A549 (cell line): ENCODE results near the gene CTNNBIP1. TPM values are rescaled to one million over a fixed set of nuclear protein-coding genes. Genes with fewer than 3 reads are reported as not detected.

Experiments
- ATAC-seq, 2 experiments: fragments of 200-7000 bp in 1 of 2; fragments of >200 bp in 1 of 2; cut with Nextera tagmentation in 1 of 2; cut with Tn5 transposase in 1 of 2; 3 replicates each; pipeline versions ENCODE4 v1.8.0 to v1.9.1; 2018 to 2020; ENCODE audit warnings: mild to moderate bottlenecking in 1 of 2, moderate library complexity in 1 of 2
- CTCF ChIA-PET: fragments of 300-600 bp; sonication (Branson Sonifier 250); formaldehyde crosslinking; extraction: SDS; loops from one replicate; lab custom pipeline; 2021; ENCODE audit warnings: antibody characterized with exemption, inconsistent platforms; lab: Yijun Ruan, JAX
- POLR2A ChIA-PET: fragments of 350-600 bp; formaldehyde crosslinking; extraction: SDS; loops from one replicate; lab custom pipeline; 2021; ENCODE audit warnings: antibody characterized with exemption, inconsistent platforms; lab: Yijun Ruan, JAX
- DNase-seq, 2 experiments: peaks; one replicate each; pipeline versions ENCODE4 v3.0.0 to v3.0.0-alpha.2; 2011 to 2016; ENCODE audit warnings: low read depth in 1 of 2, low spot score in 1 of 2
- FAIRE-seq: peaks from 2 replicates; lab custom pipeline; 2011; peaks lifted over from hg19 to GRCh38; lab: Jason Lieb, UNC
- H3K27ac ChIP-seq, 2 experiments: fragments of >200 bp; sonication (Bioruptor Twin); formaldehyde crosslinking; 3 replicates each; pipeline ENCODE4 v1.5.1; 2016 to 2017
- H3K4me1 ChIP-seq: fragments of >200 bp; sonication (Bioruptor Twin); formaldehyde crosslinking; 3 replicates; pipeline ENCODE4 v1.6.1; 2016
- H3K4me2 ChIP-seq: fragments of >200 bp; sonication (Bioruptor Twin); formaldehyde crosslinking; 3 replicates; pipeline ENCODE4 v1.6.1; 2016
- H3K4me3 ChIP-seq: fragments of >200 bp; sonication (Bioruptor Twin); formaldehyde crosslinking; 3 replicates; pipeline ENCODE4 v1.5.1; 2016
- H3K9me3 ChIP-seq: fragments of >200 bp; sonication (Bioruptor Twin); formaldehyde crosslinking; 3 replicates; pipeline ENCODE4 v1.6.1; 2016
- CBX8 ChIP-seq: fragments of 200-600 bp; sonication (generic); IDR thresholded peaks from 2 replicates; pipeline ENCODE4 v1.6.1; 2016
- CEBPB ChIP-seq, 2 experiments: fragments of >200 bp in 1 of 2; sonication (Bioruptor Twin) in 1 of 2; formaldehyde crosslinking in 1 of 2; IDR thresholded peaks; 2 replicates each; pipeline ENCODE4 v1.6.1; 2012 to 2016
- EHMT2 ChIP-seq: fragments of 200-600 bp; sonication (generic); IDR thresholded peaks from 2 replicates; pipeline ENCODE4 v1.6.1; 2016; ENCODE audit warnings: antibody characterized with exemption, low read depth, mild to moderate bottlenecking, moderate library complexity
- EP300 ChIP-seq, 2 experiments: fragments of >200 bp; sonication (Bioruptor Twin); formaldehyde crosslinking; IDR thresholded peaks; 2 replicates in 1 of 2; 3 replicates in 1 of 2; pipeline ENCODE4 v1.6.1; 2016 to 2017
- ESRRA ChIP-seq: fragments of 150-350 bp; IDR thresholded peaks from 2 replicates; pipeline ENCODE4 v1.6.1; 2014; ENCODE audit warnings: mild to moderate bottlenecking, low read length, borderline replicate concordance
- FOSB ChIP-seq: fragments of 250-450 bp; sonication (Bioruptor Pico); IDR thresholded peaks from 2 replicates; pipeline ENCODE4 v1.5.0; 2020; ENCODE audit warnings: mild to moderate bottlenecking, moderate library complexity
- FOXS1 ChIP-seq: fragments of 250-450 bp; sonication (Bioruptor Pico); IDR thresholded peaks from 2 replicates; pipeline ENCODE4 v1.5.0; 2020; ENCODE audit warnings: mild to moderate bottlenecking, moderate library complexity
- HDAC2 ChIP-seq: fragments of 200-600 bp; sonication (generic); IDR thresholded peaks from 2 replicates; pipeline ENCODE4 v1.6.1; 2016
- JUN ChIP-seq, 2 experiments: fragments of >200 bp; sonication (Bioruptor Twin); formaldehyde crosslinking; IDR thresholded peaks; 2 replicates in 1 of 2; 3 replicates in 1 of 2; pipeline ENCODE4 v1.6.1; 2016 to 2017
- JUNB ChIP-seq: fragments of >200 bp; sonication (Bioruptor Twin); formaldehyde crosslinking; IDR thresholded peaks from 2 replicates; pipeline ENCODE4 v1.6.1; 2016
- KDM5A ChIP-seq: fragments of 200-600 bp; sonication (generic); IDR thresholded peaks from 2 replicates; pipeline ENCODE4 v1.6.1; 2016; ENCODE audit warnings: antibody characterized with exemption, mild to moderate bottlenecking
- MAZ ChIP-seq: fragments of 150-350 bp; IDR thresholded peaks from 2 replicates; pipeline ENCODE4 v1.6.1; 2014; ENCODE audit warnings: antibody characterized with exemption, low read depth, low read length, borderline replicate concordance
- PHF8 ChIP-seq: fragments of 200-600 bp; sonication (generic); IDR thresholded peaks from 2 replicates; pipeline ENCODE4 v1.6.1; 2016; ENCODE audit warnings: low read depth, mild to moderate bottlenecking, antibody characterized with exemption, moderate library complexity, borderline replicate concordance
- POLR2A ChIP-seq: IDR thresholded peaks from 2 replicates; pipeline ENCODE4 v1.6.1; 2012; ENCODE audit warnings: mild to moderate bottlenecking, low read length
- RCOR1 ChIP-seq: fragments of 150-350 bp; IDR thresholded peaks from 2 replicates; pipeline ENCODE4 v1.6.1; 2014; ENCODE audit warnings: antibody characterized with exemption, low read length, low read depth
- ZSCAN20 ChIP-seq: fragments of 250-450 bp; sonication (Bioruptor Pico); IDR thresholded peaks from 2 replicates; pipeline ENCODE4 v1.8.0; 2022; ENCODE audit warnings: mild to moderate bottlenecking, moderate library complexity
- WGBS: methylation state at CpG from one replicate; pipeline ENCODE4 v1.1.6; 2017; ENCODE audit errors: missing lambda C conversion rate; 5-methylcytosine and 5-hydroxymethylcytosine counted together
- polyA plus RNA-seq, 4 experiments: library from polyadenylated mRNA; depleted of rRNA in 3 of 4; stranded (reverse); fragments of >200 nt; fragmentation: RNase III in 1 of 4; extraction: RNeasy Plus Mini Kit Qiagen cat#74134 plus additional on column Dnase treatment in 1 of 4; gene quantifications; 2 replicates in 3 of 4; 3 replicates in 1 of 4; pipeline ENCODE4 v1.2.3, GENCODE V29; 2011 to 2017
- TF ChIP-seq, protein P1 (sequence below): fragments of >200 bp; sonication (Bioruptor Twin); formaldehyde crosslinking; IDR thresholded peaks from 3 replicates; pipeline ENCODE4 v1.6.1; 2016
- TF ChIP-seq, protein P2 (sequence below): IDR thresholded peaks from 2 replicates; pipeline ENCODE4 v1.6.1; 2012; ENCODE audit warnings: low read depth, borderline replicate concordance
- TF ChIP-seq, protein P3 (sequence below): IDR thresholded peaks from 2 replicates; pipeline ENCODE4 v1.6.1; 2012
- TF ChIP-seq, protein P4 (sequence below): fragments of 200-600 bp; sonication (generic); IDR thresholded peaks from 2 replicates; pipeline ENCODE4 v1.6.1; 2016; ENCODE audit warnings: antibody characterized with exemption, mild to moderate bottlenecking, moderate library complexity
- TF ChIP-seq, protein P5 (sequence below): fragments of >200 bp; sonication (Bioruptor Twin); formaldehyde crosslinking; IDR thresholded peaks from 3 replicates; pipeline ENCODE4 v1.5.1; 2016

Gene CTNNBIP1
- polyA plus RNA-seq, 2 of the 4 experiments (the other 2 are of a cell fraction), result 5.6 to 10.4 TPM

DNA sequence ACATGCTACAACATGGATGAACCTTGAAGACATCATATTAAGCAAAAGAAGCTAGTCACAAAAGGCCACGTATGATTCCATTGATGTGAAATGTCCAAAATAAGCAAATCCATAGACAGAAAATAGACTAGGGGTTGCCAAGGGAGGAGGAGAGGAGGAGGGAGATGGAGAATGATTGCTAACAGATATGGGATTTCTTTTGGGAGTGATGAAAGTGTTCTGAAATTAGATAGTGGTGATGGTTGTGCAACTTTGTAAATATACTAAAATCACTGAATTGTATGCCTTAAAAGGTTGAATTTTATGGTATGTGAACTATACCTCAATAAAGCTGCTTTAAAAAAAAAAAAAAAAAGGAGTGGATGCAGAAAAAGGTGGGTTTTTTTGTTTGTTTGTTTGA, 93.9 kb downstream of the CTNNBIP1 start (continued):
- TF ChIP-seq MAZ, result no peak
- TF ChIP-seq, protein P1, sequence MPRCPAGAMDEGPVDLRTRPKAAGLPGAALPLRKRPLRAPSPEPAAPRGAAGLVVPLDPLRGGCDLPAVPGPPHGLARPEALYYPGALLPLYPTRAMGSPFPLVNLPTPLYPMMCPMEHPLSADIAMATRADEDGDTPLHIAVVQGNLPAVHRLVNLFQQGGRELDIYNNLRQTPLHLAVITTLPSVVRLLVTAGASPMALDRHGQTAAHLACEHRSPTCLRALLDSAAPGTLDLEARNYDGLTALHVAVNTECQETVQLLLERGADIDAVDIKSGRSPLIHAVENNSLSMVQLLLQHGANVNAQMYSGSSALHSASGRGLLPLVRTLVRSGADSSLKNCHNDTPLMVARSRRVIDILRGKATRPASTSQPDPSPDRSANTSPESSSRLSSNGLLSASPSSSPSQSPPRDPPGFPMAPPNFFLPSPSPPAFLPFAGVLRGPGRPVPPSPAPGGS, result no peak
- no peak for TF ChIP-seq FOSB (CRISPR knock-in tag)
- TF ChIP-seq, protein P2, sequence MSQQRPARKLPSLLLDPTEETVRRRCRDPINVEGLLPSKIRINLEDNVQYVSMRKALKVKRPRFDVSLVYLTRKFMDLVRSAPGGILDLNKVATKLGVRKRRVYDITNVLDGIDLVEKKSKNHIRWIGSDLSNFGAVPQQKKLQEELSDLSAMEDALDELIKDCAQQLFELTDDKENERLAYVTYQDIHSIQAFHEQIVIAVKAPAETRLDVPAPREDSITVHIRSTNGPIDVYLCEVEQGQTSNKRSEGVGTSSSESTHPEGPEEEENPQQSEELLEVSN, result no peak
- no peak for TF ChIP-seq CEBPB (IDR thresholded peaks at IDR 0.05)

DNA sequence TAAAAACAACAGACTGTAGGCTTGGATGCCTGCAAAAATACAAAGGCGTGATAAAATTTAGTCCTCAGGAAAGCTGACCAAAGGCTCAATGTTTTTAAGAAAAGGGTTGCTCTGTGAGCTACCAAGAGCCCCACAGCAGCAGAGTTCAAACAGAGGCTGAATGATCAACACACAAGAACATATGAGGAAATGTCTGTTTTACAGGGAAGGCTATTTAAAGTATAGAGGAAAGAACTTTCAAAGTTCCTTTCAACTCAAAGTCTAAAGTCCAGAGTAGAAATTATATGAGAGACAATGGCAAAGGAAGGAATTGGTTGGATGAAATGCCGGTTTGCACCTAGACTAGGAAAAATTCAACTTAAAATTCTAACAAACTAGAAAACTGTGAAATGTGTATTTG, 94.9 kb downstream of the CTNNBIP1 start:
- TF ChIP-seq POLR2A, result no peak
- TF ChIP-seq KDM5A, result no peak
- no peak for TF ChIP-seq RCOR1
- no peak for TF ChIP-seq ESRRA
- TF ChIP-seq PHF8, result no peak
- TF ChIP-seq, protein P3, sequence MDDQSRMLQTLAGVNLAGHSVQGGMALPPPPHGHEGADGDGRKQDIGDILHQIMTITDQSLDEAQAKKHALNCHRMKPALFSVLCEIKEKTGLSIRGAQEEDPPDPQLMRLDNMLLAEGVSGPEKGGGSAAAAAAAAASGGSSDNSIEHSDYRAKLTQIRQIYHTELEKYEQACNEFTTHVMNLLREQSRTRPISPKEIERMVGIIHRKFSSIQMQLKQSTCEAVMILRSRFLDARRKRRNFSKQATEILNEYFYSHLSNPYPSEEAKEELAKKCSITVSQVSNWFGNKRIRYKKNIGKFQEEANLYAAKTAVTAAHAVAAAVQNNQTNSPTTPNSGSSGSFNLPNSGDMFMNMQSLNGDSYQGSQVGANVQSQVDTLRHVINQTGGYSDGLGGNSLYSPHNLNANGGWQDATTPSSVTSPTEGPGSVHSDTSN, result no peak
- no peak for TF ChIP-seq FOXS1 (CRISPR knock-in tag)
- no peak for TF ChIP-seq JUNB
- TF ChIP-seq CBX8, result no peak
- TF ChIP-seq, protein P4, sequence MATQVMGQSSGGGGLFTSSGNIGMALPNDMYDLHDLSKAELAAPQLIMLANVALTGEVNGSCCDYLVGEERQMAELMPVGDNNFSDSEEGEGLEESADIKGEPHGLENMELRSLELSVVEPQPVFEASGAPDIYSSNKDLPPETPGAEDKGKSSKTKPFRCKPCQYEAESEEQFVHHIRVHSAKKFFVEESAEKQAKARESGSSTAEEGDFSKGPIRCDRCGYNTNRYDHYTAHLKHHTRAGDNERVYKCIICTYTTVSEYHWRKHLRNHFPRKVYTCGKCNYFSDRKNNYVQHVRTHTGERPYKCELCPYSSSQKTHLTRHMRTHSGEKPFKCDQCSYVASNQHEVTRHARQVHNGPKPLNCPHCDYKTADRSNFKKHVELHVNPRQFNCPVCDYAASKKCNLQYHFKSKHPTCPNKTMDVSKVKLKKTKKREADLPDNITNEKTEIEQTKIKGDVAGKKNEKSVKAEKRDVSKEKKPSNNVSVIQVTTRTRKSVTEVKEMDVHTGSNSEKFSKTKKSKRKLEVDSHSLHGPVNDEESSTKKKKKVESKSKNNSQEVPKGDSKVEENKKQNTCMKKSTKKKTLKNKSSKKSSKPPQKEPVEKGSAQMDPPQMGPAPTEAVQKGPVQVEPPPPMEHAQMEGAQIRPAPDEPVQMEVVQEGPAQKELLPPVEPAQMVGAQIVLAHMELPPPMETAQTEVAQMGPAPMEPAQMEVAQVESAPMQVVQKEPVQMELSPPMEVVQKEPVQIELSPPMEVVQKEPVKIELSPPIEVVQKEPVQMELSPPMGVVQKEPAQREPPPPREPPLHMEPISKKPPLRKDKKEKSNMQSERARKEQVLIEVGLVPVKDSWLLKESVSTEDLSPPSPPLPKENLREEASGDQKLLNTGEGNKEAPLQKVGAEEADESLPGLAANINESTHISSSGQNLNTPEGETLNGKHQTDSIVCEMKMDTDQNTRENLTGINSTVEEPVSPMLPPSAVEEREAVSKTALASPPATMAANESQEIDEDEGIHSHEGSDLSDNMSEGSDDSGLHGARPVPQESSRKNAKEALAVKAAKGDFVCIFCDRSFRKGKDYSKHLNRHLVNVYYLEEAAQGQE, result no peak
- no peak for TF ChIP-seq JUN (IDR thresholded peaks at IDR 0.05)
- TF ChIP-seq, protein P5, sequence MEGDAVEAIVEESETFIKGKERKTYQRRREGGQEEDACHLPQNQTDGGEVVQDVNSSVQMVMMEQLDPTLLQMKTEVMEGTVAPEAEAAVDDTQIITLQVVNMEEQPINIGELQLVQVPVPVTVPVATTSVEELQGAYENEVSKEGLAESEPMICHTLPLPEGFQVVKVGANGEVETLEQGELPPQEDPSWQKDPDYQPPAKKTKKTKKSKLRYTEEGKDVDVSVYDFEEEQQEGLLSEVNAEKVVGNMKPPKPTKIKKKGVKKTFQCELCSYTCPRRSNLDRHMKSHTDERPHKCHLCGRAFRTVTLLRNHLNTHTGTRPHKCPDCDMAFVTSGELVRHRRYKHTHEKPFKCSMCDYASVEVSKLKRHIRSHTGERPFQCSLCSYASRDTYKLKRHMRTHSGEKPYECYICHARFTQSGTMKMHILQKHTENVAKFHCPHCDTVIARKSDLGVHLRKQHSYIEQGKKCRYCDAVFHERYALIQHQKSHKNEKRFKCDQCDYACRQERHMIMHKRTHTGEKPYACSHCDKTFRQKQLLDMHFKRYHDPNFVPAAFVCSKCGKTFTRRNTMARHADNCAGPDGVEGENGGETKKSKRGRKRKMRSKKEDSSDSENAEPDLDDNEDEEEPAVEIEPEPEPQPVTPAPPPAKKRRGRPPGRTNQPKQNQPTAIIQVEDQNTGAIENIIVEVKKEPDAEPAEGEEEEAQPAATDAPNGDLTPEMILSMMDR, result no peak
- TF ChIP-seq ZSCAN20 (CRISPR knock-in tag), result no peak
- TF ChIP-seq EHMT2, result no peak
- TF ChIP-seq HDAC2, result no peak
- TF ChIP-seq EP300 (IDR thresholded peaks at IDR 0.05), result no peak
- no peak for ATAC-seq
- ChIA-PET POLR2A (no interaction called here), CTCF (interaction anchor here (0.9 to 1.6 kb wide), 2 partner anchors 11 to 30 kb away, joined by 3 to 4 read pairs; no protein-coding TSS in a partner anchor)
- H3K27ac ChIP-seq, result peak overlapping the region in 1 of 2 experiments; percentile 28; a peak in 1 of 6 replicates
- H3K4me3 ChIP-seq, result no peak overlapping the region
- H3K4me2 ChIP-seq, result peak overlapping the region; percentile 27; the same call in 1 of the 3 replicates
- WGBS, result 78% methylated on average over 2 of the region's 2 CpGs
- no peak for DNase-seq
- FAIRE-seq, result no peak
- H3K4me1 ChIP-seq, result peaks cover 36% of the 10 kb centered on the region
- H3K9me3 ChIP-seq, result no peaks in the 10 kb centered on the region
